SIG-M5 treated with dmso at 0.1 percent for 504 hours (cell line): ENCODE data around the gene C6orf89.

Experiments used
- DNase-seq: peaks from one replicate; lab custom pipeline; 2025; ENCODE audit not compliant: unreplicated experiment; lab: John Stamatoyannopoulos, UW

Gene C6orf89

DNA sequence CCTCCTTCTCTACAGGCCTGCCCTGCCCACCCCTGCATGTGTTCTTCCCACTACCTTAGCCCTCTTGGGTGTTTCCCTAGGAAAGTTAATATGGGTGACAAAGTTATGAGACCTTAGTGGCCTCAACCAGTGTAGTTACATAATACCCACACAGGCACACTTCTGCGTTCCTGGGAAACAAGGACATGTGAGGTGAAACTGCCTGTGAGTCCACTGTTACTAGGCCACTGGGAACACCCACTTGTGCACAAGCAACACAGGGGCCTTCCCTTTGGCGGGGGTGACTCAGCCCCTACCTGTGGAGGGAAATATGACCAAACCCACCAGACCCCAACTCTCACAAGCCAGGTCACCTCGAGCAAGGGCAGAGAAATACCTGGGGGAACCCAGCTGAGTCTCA is 81.5 kb downstream of the C6orf89 start:
- DNase-seq, result no peak

DNA sequence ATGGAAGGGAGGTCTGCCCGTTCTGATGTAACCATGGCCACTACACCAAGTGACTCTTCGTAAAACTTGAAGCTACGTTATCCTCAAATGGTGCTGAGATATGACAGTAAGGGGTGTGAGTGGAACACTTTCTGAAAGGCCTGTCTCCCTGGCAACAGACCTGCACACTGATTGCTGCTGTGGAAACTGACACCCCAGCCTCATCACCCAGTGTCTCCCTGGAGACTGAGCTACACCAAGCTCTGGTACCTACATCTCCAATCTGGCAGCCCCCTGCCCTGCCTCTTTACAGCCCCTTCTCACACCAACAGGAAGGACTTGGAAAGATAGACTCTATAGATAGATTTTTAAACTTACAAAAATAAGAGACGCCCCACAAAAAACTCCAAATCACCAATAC is 82.0 kb downstream of the C6orf89 start:
- DNase-seq, result no peak

DNA sequence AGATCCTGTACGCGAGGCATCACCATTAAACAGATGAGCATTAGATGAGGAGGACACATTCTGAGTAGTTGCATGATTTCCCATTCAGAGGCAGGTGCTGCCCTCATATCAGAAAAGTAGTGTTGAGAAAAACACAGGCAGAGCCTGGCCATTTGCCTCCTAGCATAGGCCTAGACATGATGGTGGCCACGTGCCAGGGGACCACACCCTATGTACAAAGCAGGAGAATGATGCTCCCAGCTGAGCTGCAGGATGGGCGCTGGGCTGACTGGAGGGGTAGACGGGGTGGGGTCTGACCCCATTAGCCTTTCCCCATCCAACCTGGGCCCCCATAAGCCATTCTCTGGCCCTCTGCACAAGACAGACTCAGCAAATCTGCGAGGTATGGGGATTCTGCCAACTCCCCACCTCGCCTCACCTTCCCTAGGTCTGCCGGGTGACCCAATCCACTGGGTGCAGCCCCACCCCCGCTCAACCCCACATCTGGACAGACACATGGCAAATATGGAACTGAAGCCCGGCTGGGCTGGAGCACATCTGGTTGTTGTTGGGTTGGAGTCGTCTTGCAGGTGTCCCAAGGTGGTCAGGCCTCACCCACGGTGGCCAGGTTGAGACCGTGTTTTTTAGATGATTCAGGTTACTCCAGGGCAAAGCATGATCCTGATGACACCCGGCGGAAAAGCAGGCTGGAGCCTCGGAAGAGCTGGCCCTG is 82.7 kb downstream of the C6orf89 start:
- DNase-seq, result no peak

DNA sequence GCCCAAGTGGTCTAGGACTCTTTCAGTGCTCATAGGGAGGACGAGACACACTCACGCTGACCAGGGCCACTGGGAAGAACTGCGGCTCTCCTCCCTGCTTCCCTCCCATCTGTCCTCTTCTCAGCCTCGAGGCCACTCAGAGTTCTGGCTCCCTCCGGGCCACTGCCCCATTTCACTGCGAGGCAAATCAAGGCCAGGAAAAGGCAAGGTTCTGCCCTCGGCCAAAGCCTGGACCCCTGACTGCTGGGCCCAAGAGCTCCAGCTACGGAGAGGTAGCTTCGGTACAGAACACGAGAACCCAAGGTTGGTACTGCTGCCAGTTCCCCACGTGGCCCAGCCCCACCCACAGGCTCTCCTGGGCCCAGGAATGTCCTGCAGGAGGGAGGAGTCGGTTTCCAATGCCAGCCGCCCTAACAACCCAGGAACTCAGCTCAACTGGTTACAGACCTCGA is 83.5 kb downstream of the C6orf89 start:
- no peak for DNase-seq

DNA sequence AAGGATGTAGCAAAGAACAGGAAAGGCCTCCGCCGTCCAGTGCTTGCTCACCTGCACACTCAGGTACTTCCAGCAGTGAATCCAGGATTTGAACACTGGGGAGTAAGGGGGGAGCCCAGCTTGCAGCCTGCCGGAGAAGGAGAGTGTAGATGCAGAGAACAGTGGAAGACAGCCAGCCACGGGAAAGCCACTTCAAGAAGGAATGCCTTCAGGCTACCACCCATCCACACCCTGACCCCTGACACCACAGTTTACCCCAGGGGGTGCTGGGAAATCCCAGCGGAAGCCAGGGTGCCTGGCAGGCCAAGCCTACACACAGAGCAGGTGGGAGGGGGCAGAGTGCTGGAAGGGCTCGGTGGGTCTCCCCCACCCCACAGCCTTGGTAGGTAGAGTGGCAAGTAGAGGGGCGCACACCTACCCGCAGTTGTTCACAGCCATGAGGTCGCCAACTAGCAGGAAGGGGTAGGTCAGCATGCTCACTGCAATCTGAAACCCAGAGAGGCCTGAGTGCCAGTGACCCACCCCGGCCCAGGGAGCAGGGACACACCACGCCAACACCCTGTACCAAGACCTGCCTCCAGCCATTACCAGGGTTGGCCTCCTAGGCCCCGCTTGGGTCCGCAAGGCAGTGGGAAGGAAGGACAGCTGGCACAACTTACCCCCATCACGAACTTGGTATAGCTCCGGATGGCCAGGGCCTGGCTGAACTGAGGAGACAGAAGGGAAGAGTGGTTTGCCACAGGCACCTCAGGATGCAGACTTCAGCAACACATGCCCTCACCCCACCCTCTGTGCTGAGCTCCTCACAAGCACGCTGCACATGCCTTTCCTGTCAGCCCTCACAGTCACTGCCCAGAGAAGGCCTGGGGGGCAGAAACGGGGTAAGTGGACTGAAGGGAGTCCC is 84.5 kb downstream of the C6orf89 start:
- DNase-seq, result no peak

DNA sequence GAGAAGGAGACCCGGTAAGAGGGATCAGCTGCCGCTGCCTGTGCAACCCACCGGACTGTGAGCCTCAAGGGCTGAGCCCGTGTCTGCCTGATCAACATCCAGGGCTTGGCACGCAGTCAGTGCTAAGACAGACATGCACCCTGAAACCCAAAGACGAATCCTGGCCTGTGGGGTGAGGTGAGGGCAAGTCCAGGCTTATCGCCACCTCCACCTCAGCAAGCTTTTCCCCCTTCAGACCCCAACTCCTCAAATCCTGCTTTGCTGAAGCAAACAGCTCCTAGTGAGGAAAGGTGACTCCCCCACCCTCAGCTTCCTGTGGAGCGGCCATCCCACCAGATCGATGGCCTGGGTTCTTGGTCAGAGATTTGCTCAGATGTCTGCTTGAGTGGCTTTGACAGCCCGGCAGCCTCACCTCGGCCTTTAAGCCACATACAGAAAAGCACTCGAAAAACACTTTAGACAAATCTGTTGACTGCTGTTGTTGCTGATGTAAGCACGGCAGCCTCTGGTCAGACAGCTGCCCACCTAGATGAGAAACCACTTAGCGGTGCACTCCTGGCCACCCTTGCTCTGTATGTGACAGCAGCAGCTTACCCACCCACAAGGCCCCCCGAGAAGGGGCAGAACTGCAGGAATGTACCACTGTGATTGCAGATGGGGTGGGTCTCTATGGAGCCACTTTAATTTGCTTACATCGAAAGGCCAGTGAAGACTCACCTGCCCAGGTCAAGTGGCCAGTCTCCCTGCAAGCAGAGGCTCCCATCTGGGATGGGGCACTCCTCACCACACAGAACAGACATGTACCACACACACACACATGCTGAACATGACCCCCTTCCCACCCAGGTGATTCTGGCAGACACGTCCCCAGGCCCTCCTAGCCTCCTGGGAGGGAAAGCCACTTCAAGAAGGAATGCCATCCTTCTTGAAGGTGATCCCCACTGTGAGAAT is 85.4 kb downstream of the C6orf89 start:
- DNase-seq, result no peak

DNA sequence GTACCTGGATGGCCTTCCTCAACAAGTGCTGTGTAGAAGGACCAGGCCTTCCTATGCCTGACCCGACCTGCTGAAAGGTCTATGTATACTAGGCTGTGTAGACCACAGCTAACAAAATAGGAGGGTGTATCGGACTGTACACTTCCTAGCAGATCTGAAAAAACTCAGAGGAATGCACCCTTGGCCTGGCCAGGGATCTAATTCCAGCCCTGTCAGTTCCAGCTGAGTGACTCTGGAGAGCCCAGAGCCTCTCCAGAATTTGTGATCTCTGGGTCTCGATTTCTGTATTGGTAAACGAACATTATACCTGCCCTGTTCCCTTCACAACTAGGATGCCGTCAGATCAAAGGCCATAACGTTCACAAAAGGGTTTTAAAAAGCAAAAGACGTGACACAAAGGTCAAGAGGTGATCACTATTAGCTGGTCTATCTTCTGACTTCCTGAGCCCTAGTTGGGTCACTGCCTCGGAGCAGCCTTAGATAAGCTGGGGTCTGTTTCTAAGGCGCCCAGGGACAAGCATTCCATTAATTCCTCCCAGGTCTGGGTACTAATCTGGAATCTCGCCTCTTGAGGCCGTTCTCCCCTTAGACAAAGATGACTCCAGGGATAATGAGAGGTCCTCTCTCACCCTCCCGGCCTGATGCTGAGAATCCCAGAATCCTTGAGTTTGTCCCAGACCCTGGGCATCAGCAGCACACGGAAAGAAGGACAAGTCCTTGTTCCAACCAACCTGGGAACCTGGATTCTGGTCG is 86.3 kb downstream of the C6orf89 start:
- no peak for DNase-seq

DNA sequence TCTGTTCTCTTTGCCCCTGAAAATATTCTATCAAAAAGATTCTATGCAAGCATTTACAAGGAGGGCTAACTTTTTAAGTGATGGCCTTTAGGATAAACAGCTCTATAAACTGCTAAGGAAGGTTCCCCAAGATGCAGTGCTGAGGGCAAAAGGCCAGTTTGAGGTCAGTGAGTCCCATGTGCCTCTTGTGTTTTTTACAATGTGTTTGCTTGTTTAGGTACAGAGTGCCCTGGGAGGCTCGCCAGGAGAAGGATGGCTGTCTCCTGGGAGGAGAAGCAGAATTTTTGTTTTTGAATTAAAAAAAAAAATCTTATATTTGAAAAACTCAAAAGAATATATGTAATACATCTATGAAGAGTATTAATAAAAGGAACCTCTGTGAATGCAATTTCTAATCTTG is 87.4 kb downstream of the C6orf89 start:
- no peak for DNase-seq

DNA sequence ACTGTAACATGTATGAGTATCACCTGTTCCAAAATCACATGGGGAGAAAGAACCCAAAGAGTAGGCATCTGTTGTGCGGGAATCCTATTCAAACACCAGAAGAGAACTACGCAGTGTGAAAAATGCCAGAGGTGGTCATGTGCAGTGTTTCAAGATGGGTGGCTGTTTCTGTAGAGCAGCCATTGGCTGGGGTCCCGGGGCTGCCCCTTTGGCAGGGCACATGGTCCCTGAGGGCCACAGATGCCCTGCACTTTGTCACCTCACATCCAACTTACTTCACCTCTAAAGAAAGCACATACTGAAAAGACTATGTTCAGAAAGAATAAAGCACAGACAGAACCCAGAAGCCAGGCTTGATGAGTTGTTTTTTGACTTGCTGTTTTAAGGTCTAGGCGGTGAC is 87.9 kb downstream of the C6orf89 start:
- DNase-seq, result no peak

DNA sequence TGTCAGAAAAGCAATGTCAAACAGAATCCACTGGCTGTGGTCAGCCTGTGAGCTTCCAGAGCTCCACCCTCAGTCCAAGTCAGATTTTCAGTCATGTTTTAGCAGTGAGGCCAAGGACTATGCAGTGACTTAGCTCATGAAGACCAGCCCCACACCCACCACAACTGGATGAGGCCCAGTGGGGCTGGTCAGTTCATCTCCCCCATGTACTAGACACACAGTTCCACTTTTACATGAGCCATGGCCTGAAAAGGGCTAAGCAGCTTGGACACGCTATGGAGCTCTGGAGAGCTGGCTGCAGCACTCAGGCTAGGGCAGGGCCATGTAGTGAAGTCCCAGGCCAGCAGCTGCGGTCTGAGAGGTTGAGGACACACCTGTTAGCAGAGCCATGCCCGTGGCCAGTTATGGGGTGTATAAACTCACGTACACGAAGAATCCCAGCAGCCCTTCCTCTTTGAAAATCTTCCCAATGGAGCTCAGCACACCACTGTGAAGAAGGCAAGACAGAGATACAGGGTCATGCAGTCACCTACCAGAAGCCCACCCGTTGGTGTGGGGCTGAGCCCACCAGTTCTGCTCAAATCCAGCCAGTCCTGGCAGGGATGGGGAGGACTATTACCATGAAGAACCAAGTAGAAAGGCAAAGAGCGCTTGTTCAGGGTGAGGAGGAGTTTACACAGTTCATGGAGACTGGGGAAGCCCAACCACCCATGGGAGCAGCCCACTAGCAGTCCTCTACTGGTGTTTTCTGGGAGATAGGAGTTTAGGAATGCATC is 89.7 kb downstream of the C6orf89 start:
- no peak for DNase-seq

DNA sequence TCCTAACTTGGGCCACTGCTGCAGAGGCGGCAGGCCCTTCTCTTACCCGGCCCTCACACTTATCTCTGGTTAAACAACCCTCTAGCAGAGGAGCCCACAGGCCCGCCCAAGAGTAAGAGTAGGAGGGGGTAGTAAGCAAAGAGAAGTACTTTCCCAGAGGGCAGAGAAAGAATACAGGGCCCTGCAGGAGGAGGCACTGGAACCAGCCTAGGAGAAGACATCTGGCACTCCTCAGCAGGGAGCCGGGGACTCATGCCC is 90.2 kb downstream of the C6orf89 start:
- no peak for DNase-seq

DNA sequence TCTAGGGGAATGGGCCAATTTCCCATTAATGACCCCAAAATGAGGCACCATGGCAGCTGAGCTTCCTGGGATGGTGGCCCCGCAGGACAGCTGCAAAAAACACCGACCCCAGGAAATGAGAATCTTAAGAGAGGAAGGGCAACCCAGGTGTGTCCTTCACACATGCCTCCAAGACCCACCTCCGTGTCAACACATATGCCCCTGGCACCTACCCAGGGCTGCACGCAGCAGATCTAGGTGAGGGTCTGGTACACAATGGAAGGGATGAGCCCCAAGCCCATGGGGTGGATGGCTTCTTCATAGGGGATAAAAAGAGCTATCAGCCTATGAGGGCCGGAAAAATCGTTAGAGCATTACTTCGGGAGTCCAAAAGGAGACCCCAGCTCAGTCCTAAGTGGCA is 90.8 kb downstream of the C6orf89 start:
- no peak for DNase-seq

DNA sequence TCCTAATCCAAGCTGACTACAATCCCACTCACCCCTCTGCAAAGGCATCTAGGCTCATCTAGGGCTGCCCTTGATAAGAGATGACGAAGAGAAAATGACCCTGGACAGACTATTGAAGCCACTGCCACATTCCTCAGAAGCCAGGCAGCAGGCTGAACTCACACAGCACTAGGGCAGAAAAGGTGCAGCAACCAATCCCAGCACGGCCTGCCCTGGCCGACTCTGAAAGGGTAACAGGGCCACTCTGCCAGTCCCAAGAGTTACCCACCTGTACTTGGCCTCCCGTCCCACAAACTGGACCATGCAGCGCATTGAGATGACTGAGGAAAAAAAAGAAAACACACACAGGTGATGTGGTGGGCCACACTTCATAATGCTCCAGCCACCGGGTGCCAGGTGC is 91.2 kb downstream of the C6orf89 start:
- DNase-seq, result no peak

DNA sequence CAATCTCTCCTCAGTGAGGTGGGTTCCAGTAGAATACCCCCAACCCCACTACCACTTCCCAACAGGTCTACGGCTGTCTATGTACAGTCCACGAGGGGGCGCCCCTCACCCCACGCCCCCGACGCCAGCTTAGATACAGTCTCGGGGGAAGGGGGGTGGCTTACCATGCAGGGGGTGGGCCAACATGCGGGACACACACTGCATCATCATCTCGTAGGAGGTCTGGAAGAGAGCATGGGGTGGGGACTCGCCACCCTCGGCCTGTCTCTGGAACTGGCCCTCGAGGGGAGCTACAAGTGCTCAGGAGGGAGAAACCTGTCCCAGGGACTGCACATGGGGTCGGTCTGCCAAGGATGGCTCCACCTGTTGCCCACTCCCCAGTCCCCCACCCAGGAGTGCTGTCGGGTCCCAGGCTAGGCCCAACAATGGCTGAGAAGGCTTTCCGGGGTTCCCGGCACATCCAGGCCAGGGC is 91.8 kb downstream of the C6orf89 start:
- DNase-seq, result no peak
